ENCODE data around the gene ITGAL. TPM values are rescaled to one million over a fixed set of nuclear protein-coding genes. Genes with fewer than 3 reads are reported as not detected.

ITGAL gene
- total and polyA plus RNA-seq, 12 donors, result 0.72 to 14.7 (median 4.3) TPM

DNA sequence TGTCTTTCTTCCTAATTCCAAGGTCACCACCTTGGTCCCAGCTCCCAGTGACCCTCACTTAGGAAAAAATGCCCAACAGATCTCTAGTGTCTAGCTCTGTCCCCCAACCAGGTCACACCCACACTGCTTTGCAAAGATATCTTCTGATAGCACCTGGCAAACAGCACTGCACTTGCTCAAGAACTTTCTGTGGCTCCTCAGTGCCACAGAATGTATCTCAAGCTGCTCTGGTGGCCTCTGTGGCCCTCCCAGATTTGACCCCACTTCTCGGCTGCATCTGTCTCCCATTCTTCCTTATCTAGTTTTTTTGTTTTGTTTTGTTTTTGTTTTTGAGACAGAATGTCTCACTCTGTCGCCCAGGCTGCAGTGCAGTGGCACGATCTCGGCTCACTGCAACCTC is 94.0 kb downstream of the ITGAL start:
- Histone ChIP-seq H3K4me1 (replicated peaks in 1 of 2) (peaks cover 6 to 24% of the 10 kb centered on the region in 2 donors), H3K27ac (no peak overlapping the region), H3K4me3 (no peak overlapping the region), H3K9me3 (replicated peaks in 1 of 3) (no peaks in the 10 kb centered on the region), H3K36me3 (replicated peaks in 1 of 2) (no peaks in the 10 kb centered on the region), H3K27me3 (no peaks in the 10 kb centered on the region)
- WGBS, 4 donors, result 81 to 90% (median 87%) methylated on average over 4 of the region's 4 CpGs
- DNase-seq, result no peak
- intact Hi-C loops (cut with DNase I), result loop anchor here in 1 of 2 donors (10.0 kb wide), 1 partner anchor 48 kb away; the partner anchor contains the start of gene ZNF689
- no peak for TF ChIP-seq POLR2A (IDR thresholded peaks at IDR 0.05)
- TF ChIP-seq, protein P1, sequence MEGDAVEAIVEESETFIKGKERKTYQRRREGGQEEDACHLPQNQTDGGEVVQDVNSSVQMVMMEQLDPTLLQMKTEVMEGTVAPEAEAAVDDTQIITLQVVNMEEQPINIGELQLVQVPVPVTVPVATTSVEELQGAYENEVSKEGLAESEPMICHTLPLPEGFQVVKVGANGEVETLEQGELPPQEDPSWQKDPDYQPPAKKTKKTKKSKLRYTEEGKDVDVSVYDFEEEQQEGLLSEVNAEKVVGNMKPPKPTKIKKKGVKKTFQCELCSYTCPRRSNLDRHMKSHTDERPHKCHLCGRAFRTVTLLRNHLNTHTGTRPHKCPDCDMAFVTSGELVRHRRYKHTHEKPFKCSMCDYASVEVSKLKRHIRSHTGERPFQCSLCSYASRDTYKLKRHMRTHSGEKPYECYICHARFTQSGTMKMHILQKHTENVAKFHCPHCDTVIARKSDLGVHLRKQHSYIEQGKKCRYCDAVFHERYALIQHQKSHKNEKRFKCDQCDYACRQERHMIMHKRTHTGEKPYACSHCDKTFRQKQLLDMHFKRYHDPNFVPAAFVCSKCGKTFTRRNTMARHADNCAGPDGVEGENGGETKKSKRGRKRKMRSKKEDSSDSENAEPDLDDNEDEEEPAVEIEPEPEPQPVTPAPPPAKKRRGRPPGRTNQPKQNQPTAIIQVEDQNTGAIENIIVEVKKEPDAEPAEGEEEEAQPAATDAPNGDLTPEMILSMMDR (IDR thresholded peaks at IDR 0.05), result no peak

DNA sequence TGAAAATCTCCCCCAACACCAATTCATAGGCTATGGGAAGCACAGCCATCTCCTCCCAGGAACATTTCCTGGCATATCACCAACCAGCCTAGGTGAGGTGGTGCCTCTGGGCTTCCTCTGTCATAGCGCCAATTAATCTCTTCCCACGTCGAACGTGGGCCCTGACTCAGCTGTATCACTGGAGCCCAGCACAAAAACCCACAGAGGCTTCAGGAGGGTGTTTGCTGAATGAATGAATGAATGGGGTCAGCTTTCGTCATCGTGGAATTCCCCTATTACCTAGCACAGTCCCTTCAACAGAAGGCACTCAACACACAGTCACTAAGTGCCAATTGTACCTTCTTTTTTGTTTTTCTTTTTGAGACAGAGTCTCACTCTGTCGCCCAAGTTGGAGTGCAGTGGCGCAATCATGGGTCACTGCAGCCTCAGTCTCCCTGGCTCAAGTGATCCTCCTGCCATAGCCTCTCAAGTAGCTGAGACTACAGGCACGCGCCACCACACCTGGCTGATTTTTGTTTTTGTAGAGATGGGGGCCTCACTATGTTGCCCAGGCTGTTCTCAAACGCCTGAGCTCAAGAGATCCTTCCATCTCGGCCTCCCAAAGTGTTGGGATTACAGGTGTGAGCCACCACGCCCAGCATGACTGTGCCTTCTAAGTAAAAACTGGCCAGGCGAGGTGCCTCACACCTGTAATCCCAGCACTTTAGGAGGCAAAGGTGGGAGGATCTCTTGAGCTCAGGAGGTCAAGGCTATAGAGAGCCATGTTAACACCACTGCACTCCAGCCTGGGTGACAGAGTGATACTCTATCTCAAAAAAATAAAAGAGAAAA is 94.8 kb downstream of the ITGAL start:
- Histone ChIP-seq H3K27ac (peak overlapping the region in 1 of 5 donors; percentile 43), H3K27me3 (no peaks in the 10 kb centered on the region)

DNA sequence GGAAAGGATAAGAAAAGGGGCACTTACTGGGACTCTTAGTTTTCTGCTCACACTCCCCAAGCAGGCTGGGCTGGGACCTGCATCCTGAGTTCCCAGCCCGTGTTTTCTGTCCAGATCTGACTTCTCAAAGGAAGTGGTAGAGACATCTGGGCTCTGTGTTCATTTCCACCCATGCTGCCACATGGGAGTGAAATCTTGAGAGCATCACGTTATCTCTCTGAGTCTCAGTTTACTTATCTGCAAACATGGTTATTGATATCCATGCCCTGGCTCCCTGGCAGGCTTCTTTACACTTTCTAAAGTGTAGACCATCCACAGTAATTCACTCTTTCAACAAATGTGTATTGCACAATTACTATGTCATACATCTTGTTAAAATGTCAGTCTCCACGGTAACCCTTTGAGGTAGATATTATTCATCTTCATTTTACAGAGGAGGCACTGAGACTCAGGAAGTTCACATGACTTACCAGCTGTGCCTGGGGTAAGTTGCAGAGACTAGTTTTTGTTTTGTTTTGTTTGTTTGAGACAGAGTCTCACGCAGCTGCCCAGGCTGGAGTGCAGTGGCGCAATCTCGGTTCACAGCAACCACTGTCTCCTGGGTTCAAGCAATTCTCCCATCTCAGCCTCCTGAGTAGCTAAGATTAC is 95.6 kb downstream of the ITGAL start:
- peak in 2 of 7 donors; percentile 43 for DNase-seq
- intact Hi-C loops (cut with DNase I), result loop anchor here in 1 of 2 donors (10.0 kb wide), 1 partner anchor 47 kb away; the partner anchor contains the start of gene ZNF689
- Histone ChIP-seq H3K36me3 (replicated peaks in 1 of 2) (no peaks in the 10 kb centered on the region), H3K27ac (peak overlapping the region in 2 of 5 donors; percentile 32 to 43), H3K9me3 (replicated peaks in 1 of 3) (no peaks in the 10 kb centered on the region), H3K27me3 (no peaks in the 10 kb centered on the region), H3K4me3 (no peak overlapping the region), H3K4me1 (replicated peaks in 1 of 2) (peaks cover 10 to 32% of the 10 kb centered on the region in 2 donors)
- TF ChIP-seq POLR2A (IDR thresholded peaks at IDR 0.05), result no peak
- TF ChIP-seq, protein P1 (IDR thresholded peaks at IDR 0.05), result no peak
- 47 to 59% (median 51%) methylated on average over 6 of the region's 6 CpGs for WGBS, 4 donors

More for the DNA sequence above, 94.8 kb downstream of the ITGAL start:
- intact Hi-C loops (cut with DNase I), result loop anchor here in 1 of 2 donors (10.0 kb wide), 1 partner anchor 47 kb away; the partner anchor contains the start of gene ZNF689
- 65 to 79% (median 75%) methylated on average over 10 to 14 of the region's 14 CpGs for WGBS, 4 donors
- Histone ChIP-seq H3K4me3 (no peak overlapping the region), H3K9me3 (replicated peaks in 1 of 3) (no peaks in the 10 kb centered on the region), H3K4me1 (replicated peaks in 1 of 2) (peaks cover 9 to 27% of the 10 kb centered on the region in 2 donors), H3K36me3 (replicated peaks in 1 of 2) (no peaks in the 10 kb centered on the region)
- no peak for DNase-seq
- TF ChIP-seq POLR2A (IDR thresholded peaks at IDR 0.05), result no peak
- TF ChIP-seq, protein P1 (IDR thresholded peaks at IDR 0.05), result no peak

DNA sequence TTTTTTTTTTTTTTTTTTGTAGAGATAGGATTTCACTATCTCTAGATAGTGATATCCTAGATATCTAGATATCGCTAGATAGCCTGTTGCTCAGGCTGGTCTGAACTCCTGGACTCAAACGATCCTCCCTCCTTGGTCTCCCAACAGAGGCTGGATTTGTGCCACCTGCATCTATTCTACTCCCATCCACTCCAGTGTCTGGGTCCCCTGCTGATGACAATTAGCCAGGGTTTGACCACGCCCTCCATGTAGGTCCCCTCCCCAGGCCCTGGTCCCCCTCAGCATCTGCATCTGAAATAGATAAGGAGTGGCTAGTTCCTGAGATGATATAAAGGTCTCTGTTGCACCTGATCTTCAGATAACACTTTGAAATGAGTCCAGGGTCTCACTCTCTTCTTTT is 96.7 kb downstream of the ITGAL start:
- 93 to 97% (median 96%) methylated on average over 3 of the region's 3 CpGs for WGBS, 4 donors
- no peak overlapping the region for H3K27ac ChIP-seq
- H3K27me3 ChIP-seq, result no peaks in the 10 kb centered on the region
- TF ChIP-seq, protein P1 (IDR thresholded peaks at IDR 0.05), result no peak
- no peak for TF ChIP-seq POLR2A (IDR thresholded peaks at IDR 0.05)
- H3K36me3 ChIP-seq (replicated peaks in 1 of 2), result no peaks in the 10 kb centered on the region
- H3K4me3 ChIP-seq, result no peak overlapping the region
- no peak for DNase-seq
- intact Hi-C loops (cut with DNase I), result loop anchor here in 1 of 2 donors (10.0 kb wide), 1 partner anchor 46 kb away; the partner anchor contains the start of gene ZNF689
- H3K9me3 ChIP-seq (replicated peaks in 1 of 3), result no peaks in the 10 kb centered on the region
- H3K4me1 ChIP-seq (replicated peaks in 1 of 2), result peaks cover 10 to 32% of the 10 kb centered on the region in 2 donors

Data from adrenal gland (tissue), 12 donors.